HG02981 (cell line): Measurements from ENCODE around the gene CDH4.

Source experiments
- ATAC-seq: cut with Tn5 transposase; IDR thresholded peaks from one replicate; pipeline ENCODE4 v1.9.1; 2021; ENCODE audit warnings: mild to moderate bottlenecking, moderate library complexity; ENCODE audit not compliant: unreplicated experiment

The CDH4 gene

GRCh38 chr20:61636531-61637116 lies 384.6 kb downstream of the CDH4 start:
- no peak for ATAC-seq

- no peak for ATAC-seq
Observed at GRCh38 chr20:61638802-61639585, 386.9 kb downstream of the CDH4 start.

DNA sequence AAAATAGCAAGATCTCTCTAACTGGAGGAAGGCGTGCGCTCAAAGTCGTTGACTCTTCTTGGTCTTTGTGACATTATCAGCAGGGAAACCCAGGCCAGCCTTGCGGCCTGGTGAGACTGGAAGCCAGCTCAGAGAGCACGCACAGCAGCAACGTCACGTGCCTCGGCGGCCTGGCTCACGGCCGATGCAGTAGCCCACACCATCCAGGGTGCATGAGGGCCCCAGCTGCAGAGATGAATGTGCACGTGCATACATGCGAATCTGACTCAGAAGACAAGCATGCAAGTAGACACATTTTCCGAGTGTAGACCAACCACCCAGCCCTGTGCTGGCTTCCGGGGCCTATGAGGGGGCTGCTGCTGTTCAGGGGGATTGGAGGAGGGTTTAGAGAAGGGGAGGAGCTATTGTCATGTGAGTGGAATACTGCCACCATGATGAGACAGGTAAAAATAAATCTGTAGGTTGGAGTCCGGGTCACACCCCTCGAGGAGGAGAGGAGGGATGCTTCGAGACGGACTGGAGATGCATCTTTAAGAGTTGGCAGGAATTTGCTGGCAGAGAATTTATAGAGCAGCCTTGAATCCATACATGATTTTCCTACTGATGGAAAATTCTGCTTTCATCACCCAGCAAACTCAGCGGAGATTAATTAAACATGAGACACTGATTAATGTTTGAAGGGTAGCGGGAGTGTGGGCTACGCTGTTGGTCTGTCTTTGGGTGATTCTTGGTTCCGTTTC lies 388.2 kb downstream of the CDH4 start:
- no peak for ATAC-seq

DNA sequence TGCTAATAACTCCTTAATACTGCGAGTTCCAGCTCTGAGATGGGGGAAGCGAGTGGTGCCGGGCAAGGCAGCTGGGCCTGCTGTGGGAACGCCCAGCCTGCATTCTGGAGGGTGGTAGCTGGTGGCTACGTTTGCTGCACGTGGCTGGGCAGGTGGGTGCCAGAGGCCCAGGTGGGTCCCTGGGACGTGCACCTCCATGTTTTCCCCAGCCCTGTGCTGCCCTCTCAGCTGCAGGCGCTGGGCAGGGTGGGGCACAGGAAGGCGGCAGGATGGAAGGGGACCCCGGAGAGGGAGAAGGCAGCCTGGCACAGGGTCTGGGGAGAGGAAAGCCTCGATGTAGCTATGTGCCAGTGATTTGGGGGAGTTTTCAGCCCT lies 388.8 kb downstream of the CDH4 start:
- no peak for ATAC-seq

DNA sequence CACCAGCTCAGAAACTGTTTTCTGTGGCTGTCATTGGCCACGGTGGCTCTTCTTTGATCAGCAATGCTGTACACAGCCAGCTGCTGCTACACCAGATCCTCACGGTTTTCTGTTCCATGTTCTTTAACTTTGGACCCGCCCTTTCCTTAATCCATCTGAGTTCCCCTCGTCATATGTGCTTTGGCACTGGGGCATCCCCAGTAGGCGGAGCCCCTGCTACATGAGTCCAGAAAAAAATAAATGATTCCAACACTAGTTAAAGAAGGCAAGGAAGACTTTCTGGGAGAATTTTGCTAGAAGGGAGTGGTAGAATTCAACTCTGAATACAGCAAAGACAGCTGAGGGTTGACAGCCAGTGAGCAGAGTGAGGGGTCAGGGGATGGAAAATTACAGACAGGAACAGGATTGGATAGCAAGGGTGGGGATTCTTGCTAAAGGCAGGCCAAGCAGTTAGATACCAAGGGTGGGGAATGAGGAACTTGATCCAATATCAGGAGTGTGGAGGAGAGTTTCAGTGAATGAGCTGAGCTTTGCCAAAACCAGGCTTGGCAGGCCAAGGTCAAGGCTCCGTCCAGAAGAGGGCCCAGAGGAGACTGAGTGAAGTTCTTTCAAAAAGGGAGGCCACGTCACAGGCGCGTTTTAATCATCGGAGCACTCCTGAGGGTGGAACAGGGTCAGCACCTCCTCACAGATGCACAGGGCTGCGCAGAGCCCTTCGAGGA lies 391.8 kb downstream of the CDH4 start:
- no peak for ATAC-seq

DNA sequence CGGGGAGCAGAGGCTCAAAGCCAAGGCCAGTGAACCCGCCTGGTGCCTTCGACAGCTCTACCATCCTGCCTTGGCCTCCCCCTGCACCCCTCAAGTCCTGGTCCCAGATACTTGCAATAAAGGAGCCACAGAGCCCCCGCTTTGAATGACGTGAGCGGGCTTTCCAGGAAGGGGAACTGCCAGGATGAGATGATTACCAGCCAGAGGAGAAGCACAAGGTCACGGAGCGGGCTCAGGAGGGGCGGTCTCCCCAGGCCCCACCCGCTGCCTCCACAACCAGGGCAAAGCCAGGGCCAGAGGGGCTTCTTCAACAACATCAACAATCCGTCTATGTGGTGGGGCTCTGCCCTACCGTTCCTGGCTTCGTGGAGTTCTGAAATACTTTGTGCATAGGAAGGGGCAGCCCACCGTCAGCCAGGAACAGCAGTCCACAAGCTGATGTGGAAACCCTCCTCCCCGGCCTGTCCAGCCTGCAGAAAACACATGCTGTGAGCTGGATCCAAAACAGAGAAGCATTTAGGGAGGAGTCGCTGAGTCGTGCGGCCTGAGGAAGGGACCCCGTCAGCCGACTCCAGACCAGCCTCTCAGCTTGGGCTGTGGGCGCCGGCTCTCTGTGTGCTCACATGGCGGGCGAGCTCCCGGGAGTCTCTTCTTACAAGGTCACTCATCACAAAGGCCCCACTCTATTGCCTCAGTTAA lies 392.5 kb downstream of the CDH4 start:
- no peak for ATAC-seq

DNA sequence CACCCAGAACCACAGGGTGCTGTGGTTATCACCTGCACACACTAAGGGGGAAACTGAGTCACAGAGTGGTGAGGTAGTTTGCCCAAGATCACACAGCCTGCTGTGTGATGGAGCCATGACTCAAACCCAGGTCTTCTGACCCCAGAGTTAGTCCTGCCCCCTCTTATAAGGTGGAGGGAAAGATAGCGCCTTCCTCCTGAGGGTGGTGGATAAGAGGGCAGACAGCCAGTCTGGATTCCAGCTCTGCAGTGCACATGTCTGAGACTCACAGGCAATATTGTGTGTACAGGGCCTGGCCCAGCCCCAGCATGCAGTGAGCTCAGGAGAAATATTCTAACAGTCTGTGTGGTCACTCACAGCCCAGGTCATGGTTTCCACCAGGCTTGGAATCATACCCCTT lies 393.7 kb downstream of the CDH4 start:
- ATAC-seq, result no peak

- ATAC-seq, result no peak
Observed at GRCh38 chr20:61646453-61646852, 394.4 kb downstream of the CDH4 start.

DNA sequence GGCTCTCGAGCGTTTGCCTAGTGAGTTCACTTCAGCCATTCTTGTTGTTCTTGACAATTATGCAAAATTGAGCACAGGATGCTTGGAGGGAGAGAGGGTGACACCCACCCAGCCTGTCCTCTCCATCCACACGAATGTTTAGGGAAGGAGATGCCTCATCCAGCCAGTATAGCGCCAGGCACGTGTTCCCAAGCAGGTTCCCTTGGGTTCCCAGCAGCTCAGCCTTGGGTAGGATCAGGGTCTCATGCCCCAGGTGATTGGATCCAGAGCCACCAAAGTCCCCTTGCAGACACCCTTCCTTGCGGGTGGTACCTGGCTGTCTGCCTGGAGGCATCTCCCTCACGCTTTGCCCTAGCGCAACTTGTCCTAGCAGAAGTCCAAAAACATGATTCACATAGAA lies 394.9 kb downstream of the CDH4 start:
- ATAC-seq, result no peak

DNA sequence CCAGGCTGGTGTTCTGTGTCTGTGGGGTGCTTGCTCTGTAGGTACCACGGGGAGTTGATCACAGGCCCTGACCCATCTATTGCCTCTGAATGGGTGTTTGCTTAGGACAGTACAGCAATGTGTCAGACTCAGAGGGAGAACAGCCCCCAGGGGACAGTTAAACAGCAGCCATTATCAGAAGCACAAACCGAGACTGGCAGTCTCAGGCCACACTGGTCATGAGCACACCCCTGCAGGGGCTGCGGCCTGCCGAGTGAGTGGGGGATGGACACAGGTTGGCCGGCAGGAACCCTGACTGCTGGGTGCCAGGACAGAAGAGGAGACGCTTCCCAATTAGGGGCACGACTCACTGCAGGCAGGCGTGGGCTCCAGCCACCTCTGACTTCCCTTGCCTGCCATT lies 395.6 kb downstream of the CDH4 start:
- ATAC-seq, result no peak

DNA sequence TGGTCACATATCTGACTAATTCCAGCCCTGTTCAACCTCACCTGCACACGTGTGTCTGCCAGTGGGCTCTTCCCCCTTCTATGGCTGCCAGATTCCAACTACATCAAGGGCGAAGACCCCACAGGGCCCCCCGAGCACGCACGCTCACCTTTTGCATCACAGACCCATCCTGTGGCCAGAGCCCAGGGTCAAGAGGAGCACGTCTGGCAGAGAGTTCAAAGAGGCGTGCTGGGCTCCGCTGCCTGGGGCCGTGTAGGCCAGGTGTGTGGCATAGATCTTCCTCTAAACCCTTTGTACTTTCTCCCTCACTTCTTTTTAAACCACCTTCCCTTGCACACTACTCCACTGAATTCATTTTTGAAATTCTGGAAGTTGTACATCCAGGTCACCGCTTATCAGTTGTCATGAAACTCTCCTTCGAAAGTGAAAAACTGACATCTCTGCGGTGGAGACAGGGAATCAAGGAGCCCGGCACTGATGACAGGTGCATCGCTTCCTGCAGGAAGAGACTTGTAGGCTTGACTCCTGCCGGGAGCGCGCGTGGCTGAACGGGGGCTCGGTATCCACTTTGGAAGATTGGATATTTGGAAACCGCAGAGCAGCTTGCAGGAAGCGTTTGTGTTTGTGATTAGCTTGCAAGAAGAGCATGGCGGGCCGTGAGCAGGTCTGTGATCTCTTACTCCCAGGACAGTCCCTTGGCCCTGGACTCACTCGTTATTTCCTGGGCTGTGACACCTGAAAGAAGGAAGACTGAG lies 397.2 kb downstream of the CDH4 start:
- no peak for ATAC-seq

GRCh38 chr20:61649860-61650162 lies 397.8 kb downstream of the CDH4 start:
- no peak for ATAC-seq

GRCh38 chr20:61650912-61651733 lies 399.1 kb downstream of the CDH4 start:
- no peak for ATAC-seq

GRCh38 chr20:61652146-61652545 lies 400.1 kb downstream of the CDH4 start:
- no peak for ATAC-seq

DNA sequence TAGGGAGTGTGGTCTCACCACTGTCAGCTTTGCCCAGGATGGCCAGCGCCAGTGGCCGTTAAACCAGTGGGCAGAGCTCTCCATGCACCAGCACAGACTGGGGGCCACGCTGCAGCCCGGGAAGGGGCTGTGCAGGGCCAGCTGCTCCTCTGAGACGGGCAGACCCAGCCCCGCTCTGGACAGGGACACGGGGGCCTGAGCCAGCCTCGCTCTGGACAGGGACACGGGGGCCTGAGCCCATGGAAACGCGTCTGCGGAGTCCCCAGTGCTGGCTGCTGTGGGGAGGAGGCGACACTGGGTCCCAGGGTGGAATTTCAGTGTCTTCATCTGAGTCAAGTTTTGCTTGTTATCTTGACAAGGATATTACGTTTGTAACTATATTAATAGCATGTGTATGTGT lies 402.7 kb downstream of the CDH4 start:
- no peak for ATAC-seq

DNA sequence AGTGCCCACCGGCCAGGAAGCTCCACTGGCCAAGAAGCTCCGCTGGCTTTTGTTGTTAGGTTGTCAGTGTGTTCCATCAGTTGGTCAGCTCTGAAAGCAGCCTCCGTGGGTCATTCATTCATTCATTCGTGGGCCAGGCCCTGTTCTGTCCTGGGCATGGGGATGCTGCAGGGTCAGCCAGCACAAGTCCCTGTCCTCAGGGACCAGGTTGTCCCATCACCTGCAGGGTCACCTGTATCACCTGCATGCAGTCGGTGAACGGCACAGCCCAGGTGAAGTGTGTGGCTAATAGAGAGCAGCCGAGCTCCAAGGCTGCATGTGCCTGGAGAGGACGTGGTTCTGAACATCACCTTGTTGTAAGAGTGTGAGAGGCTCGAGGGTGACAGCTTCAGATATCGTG lies 403.5 kb downstream of the CDH4 start:
- no peak for ATAC-seq

- no peak for ATAC-seq
Observed at GRCh38 chr20:61656198-61656597, 404.1 kb downstream of the CDH4 start.

GRCh38 chr20:61657721-61658377 lies 405.8 kb downstream of the CDH4 start:
- ATAC-seq, result no peak

DNA sequence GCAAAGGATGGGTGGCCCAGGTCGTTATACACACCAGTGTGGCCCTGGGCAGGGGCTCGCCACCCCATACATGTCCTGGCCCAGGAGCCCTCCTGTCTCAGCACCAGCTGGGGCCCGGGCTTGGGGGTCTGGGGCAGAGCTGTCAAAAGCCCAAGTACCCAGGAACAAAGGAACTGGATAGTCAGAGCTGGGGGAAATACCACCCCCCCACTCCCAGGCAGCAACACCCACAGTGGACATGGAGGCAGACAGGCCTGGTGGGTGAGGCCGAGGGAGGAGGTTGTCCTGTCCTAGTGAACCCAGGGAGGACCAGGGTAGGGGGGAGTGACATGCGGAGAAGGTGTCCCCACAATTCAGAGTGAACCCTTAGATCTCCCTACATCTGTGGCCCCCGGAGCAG lies 406.5 kb downstream of the CDH4 start:
- ATAC-seq, result no peak
